GM21526 (cell line): ENCODE results near the gene TGDS.
A peak's percentile ranks its signal among the peaks of the same experiment; 100 is the strongest.
"Not testable (repeated sequence)": the region's sequence is repeated elsewhere in the genome, so short reads cannot be mapped to it uniquely, and the experiment has no call there.

ENCODE experiments used
- ATAC-seq: cut with Tn5 transposase; IDR thresholded peaks from one replicate; pipeline ENCODE4 v1.9.1; 2021; ENCODE audit warnings: moderate library complexity; ENCODE audit not compliant: unreplicated experiment, low FRiP score

The TGDS gene

DNA sequence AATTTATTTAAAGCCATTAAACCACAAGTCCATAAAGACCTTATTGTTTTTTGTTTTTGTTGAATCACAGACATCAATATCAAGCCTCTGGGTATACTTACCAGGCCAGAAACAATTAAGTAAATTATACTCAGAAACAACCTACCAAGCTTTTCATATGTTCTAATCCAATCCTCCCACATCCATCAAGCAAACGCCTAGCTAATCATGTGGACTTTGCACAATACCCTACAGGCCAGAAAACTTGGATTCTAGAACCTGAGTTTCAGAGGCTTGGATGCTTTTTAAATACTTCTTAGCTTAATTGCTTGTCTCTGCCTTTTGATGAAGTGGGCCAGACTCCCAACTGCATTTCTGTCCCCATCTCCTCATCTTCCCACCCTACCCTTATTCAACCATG, 39.9 kb downstream of the TGDS start:
- no peak for ATAC-seq

DNA sequence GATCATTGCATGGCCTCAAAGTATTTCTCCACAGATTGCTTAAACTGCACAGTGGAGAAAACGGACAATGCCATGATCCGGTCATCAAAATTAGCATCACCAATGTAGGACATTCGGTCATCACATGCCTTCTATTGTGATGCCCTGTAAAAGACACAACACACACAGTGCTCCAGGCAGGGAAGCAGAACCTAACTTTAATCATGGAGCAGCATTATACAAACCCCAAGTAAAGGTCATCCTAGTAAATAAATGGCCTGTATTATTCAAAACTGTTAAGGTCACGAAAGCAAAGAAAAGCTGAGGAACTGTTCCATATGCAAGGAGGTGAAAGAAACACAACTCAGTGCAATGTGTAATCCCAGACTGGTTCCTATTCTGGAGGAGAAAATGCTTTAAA, 42.2 kb downstream of the TGDS start:
- no peak for ATAC-seq

DNA sequence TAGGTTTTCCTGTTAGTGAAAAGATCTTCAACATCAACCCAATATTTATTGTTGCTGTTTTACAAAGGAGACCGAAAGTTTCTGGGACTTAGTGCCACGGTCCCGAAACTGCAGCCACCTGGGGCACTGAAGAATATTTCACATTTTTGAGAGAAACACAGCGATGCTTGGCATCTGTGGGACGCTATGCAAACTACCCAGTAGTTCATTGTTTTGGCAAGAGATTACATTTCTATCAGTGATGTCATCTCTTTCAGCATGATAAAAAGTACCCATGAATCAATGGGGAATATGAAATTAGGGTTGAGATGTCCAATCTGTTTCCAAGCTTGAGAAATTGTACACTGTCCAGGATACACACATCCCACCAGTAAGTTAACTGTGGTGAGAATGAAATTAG, 43.9 kb downstream of the TGDS start:
- no peak for ATAC-seq

DNA sequence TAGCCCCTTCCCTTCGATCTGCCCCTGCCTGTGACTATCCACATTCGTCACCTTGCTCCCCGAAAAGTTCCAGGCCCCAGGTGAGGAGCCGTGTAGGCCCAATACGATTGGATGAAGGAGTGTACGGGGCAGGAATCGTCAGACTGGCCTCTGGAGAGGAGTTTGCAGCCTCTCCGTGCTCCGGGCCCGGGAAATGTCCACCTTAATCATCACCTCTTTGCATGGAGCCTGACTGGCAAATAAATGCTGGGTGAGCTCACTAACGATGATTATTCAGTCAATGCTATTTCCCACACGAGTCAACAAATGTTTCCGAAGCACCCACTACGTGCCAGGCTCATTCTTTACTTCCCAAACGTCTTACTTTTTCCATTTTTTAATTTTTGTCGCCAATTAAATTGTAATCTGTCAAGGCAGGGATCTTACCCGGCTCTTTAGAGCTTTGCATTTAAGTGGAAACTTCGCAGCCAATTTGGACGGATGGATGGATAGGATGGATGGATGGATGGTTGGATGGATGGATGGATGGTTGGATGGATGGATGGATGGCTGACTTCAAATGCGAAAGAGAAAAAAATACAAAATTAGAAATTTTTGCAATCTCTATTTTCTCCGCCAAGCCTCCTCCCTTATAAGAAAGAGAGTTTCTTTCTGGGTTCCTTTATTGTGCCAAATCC, 45.8 kb downstream of the TGDS start:
- peak; percentile 10 for ATAC-seq

DNA sequence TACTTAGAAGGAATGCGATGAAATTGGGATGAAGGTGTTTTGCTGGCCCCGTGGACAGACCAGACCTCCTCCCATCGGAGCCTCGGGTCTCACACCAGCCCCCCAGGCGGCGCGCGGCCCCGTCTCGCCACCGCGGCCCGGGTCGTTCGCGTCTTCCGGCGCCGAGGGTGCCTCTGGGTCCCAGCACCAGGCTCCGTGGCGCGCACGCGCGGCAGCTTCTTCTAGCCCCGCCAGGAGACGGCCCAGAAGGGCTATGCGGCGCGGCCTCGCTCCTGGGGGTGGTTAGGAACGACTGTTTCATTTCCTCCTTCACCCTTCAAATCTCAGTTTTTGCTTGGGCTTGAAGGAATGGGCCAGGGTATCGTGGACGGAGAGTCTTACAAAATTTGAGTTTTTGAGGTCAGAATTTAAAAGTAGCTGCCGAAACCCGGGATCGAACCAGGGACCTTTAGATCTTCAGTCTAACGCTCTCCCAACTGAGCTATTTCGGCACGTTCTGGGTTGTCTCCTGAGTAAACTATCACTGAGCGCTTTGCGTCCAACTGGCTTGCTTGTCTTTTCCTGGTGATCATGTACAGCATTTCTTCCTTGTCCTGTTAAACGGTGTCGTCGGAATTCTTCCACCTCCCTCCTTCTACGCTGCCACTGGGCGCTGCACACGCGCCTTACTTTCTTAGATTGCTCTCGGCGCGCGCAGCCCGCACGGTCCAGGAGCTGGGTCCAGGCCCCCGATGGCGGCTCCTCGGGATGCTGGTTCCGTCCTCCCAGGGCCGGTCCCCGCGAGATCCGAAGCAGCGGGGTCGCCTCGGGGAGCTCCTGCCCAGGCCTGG, 46.5 kb downstream of the TGDS start:
- ATAC-seq, result peak; percentile 94

DNA sequence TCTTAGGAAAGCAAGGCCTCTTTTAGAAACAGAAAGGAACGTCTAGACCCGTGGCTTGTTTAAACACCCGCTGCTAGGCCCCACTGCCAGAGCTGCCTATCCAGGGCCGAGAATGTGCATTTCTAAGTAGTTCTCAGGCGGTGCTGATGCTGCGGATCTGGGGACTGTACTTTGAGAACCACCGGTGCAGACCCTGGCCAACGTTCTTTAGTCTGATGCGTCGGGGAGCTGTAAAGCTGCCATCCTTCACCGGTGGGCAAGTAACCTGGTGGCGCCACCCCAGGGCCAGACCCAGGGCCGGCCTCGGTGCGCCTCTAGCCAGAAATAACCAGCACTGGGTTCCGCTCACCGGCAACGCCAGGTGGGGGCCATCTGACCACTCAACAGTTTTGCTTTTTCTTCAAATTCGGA, 47.1 kb downstream of the TGDS start:
- peak; percentile 61 for ATAC-seq

DNA sequence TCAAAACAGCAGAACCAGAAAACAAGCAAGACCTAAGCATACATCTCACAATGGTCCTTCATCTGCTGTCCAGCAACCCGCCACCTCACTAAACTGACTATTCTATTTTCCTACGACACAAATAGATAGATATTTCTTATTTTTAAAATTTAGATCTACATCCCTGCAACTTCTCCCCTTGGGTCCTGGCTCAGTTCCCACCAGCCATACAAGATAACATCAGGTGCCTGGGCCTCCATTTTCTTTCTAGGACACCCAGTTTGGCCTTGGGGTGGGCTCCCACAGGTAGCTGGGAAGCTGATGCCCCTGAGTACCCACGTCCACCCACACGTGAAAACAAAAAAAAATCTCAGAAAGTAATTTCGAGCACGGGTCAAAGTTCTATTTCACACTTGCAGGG, 47.6 kb downstream of the TGDS start:
- ATAC-seq, result no peak

DNA sequence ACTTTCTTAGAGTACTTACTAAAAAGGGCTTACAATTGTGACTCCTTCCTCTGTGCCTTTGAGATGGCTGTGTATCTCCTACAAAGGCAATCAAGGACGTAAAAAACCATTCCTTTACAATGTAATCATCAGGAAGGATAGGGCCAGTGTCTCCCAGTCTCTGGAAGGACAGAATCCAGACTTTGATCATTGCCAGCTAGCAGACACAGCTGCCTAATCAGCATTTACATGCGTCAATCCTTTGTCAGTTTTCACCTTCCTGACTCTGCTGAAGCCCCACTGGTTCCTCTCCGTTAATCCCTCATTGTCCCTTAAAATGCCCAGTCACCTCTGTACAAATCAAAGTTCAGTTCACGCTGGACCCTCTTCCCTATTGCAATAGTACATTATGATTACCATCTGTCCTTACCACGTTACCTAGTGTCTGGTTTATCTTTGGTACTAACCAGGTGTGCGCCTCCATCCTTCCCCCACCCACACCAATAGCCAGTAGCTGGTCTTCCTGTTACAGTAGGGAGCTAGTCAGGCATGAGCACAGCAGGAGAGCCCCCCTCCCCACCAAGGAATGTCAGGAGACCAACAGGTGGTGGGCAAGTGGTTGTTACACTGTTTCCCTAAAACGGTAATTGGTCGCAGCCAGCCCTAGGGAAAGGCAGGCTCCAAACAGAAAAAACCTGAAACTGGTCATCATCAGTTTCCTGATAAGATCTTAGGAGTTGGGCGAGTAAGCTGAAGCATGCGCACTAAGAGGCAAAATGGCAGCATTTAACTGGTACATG, 49.7 kb downstream of the TGDS start:
- no peak for ATAC-seq

DNA sequence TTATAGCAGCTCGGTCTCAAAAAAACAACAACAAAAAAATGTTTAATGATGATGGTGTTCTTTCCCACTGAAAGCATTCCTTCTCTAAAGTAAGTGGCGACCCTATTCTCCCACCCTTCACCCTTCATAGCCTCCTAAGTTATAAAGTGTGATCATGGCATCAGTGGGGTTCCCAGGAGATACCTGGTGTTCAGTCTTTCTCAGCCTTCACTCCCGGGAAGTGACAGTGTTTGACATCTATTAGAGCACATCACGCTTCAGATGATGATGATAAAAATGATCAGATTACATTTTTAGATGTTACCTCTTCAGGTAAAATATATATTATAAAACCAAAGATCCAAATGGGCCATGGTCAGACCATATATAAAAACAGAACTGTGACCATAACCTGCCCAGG, 51.0 kb downstream of the TGDS start:
- ATAC-seq, result no peak

DNA sequence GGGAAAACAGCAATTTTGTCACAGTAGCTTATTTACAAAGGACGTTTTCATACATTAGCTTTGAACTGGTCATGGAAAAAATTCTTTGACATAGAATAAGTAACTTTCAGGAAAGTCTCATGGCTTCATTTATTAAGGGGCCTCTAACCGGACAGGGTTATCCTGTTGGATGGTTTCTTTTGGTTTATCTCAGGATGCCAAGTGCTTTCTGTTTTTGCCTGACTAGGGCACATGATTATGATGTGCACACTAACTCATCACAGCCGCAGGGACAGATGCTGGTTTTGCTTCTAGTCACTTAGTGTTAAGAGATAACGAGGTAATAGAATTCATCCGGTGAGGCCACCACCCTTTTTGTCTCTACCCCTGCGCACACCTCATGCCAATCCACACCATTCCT, 53.0 kb downstream of the TGDS start:
- ATAC-seq, result no peak

DNA sequence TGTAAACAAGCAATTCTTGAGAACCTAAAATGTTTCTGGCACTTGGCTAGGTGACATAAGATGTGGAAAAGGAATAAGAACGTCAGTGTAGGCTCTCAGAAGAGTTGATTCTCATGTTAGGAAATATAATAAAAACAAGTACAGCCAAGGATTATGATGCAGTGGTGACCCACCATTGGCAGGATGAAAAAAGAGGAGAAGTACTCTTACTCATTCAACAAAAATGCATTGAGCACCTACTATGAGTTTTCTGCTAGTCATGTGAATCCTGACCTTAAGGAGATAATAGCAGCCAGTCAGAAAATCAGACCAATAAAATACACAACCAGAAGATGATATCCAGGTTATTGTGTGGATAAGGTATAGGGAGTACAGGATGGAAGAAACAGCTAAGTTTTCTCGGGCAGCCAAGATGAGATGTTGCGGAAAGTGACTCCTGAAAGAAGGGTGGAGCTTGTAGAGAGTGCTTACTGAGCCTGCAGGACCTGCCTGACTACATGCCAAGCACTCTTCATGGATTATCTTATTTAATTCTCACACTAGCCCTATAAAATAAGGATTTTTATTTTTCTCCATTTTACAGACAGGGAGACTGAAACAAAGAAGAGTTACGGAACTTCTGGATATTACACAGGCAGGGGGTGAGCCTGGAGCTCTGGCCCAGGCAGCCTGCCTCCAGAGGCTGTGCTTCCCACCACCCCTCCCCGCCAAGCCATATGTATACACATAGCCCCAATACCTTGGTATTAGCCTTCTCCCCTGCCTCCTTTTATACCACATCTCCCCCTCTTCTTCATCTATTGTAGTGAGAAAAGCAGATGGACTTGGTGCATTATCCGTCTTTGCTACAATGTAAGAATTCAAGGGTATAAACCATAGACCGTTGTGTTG, 58.0 kb downstream of the TGDS start:
- no peak for ATAC-seq

DNA sequence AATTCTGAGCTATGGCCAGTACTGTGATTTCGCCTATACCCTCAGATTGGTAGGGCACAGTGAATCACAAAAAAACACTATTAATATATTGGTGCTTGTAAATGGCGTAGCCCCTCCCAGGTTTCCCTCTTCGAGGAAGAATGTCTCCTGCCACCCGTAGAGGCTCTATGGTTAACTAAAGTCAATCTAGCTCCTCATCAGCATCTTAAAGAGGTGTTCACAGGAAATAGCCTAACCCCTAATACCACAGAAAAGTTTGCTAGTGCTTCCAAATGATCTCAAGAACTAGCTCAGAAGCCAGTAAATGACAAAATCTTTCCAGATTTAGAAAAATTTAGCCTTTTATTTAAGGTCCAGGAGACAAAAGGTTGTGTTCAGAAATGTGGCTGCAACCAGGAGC, 60.2 kb downstream of the TGDS start:
- no peak for ATAC-seq

DNA sequence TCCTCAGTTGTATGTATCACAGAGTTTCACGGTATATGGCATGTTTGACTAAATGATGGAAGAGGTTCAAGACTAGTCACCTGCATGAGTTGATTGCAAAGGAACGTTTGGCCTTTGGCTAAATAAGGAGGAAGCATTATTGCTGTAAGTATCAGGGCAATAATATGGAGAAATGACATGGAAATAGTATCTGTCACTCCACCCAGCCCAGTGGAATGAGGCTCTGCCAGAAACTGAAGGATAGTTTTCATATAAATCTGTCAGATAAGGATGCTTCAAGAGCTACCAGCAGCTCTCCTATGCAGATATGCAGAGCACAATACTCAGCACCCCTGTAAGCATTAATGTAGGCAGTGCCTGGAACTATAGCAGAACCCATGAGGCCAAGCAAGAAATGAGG, 60.7 kb downstream of the TGDS start:
- no peak for ATAC-seq

DNA sequence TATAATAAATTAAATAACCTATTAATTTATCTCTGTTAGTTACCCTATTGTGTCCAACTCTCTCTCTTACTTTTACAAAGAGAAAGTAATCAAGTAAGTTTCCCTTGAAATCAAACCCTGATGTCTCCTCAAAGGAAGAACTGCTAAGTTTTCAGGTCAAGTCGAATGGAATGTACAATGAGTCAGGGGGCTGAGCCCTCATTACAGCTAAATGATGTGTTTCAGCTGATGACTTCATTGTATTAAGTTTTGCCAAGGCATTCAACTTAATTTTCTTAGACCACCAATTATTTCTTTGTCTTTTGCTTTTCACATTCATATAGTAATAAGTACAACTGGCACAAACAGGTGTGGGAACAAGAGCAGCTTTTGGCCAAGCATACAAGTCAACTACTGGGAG, 61.8 kb downstream of the TGDS start:
- ATAC-seq, result no peak

DNA sequence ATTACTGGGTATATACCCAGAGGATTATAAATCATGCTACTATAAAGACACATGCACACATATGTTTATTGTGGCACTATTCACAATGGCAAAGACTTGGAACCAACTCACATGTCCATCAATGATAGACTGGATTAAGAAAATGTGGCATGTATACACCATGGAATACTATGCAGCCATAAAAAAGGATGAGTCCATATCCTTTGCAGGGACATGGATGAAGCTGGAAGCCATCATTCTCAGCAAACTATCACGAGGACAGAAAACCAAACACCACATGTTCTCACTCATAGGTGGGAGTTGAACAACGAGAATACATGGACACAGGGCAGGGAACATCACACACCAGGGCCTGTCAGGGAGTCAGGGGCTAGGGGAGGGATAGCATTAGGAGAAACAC, 63.7 kb downstream of the TGDS start:
- not testable (repeated sequence) for ATAC-seq

DNA sequence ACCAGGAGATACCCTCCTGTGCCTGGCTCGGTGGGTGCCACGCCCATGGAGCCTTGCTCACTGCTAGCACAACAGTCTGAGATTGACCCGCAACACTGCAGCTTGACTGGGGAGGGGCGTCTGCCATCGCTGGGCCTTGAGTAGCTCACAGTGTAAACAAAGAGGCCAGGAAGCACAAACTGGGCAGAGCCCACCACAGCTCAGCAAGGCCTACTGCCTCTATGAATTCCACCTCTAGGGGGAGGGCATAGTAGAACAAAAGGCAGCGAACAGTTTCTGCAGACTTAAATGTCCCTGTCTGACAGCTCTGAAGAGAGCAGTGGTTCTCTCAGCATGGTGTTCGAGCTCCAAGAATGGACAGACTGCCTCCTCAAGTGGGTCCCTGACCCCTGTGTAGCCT, 69.0 kb downstream of the TGDS start:
- ATAC-seq, result not testable (repeated sequence)

DNA sequence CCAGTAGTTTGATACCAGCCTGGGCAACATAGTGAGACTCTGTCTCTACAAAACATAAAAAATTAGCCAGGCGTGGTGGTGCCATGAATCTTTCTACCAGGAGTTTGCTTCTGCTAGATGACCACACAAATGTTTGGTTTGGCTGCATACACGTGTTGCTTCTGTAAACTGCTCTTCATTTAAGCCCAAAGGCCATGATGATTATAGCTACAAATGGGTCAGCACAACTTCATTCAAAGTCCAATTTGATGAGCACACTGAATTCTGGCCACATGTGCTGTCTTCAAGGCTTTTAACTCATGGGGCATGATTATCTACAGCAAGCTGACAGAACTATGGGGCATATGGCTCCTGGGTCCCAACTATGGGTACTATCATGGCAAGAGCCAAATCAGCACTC, 70.2 kb downstream of the TGDS start:
- ATAC-seq, result no peak

DNA sequence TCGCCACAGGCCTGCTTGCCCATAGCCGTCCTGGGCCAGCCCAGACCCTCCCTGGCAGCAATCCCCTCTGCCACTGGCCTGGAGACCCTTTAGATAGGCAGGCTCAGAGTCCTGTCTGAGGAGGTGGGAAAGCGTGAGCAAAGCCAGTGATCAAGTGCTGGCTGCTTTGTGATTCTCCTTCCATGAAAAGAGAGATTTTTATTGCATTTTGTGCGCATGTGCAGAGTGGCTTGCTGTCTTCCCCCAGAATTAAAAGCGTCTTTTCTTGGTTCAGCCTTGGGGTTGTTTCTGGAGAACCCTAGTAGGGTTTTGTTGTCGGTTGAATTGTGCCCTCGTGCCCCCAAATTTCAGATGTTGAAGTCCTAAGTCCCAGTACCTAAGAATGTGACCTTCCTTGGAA, 71.5 kb downstream of the TGDS start:
- no peak for ATAC-seq
